Keratinocyte (primary cell): ENCODE results near the gene CRACR2A.

ENCODE experiments used
- EZH2 ChIP-seq: IDR thresholded peaks from one replicate; pipeline ENCODE4 v1.6.1; 2012; ENCODE audit warnings: inconsistent platforms, mild to moderate bottlenecking, low read length, moderate library complexity
- TF ChIP-seq, protein P1 (sequence below), 3 experiments: IDR thresholded peaks in 1 of 3; conservative IDR thresholded peaks in 1 of 3; optimal IDR thresholded peaks in 1 of 3; 2 replicates in 2 of 3; 3 replicates in 1 of 3; pipeline versions ENCODE3 to v1.5.1; 2011; ENCODE audit warnings: low read length in 3 of 3, mild to moderate bottlenecking in 3 of 3, moderate library complexity in 2 of 3, control low read depth in 1 of 3, inconsistent platforms in 1 of 3; ENCODE audit not compliant: insufficient read depth in 2 of 3; ENCODE audit errors: extremely low read depth in 1 of 3

DNA sequence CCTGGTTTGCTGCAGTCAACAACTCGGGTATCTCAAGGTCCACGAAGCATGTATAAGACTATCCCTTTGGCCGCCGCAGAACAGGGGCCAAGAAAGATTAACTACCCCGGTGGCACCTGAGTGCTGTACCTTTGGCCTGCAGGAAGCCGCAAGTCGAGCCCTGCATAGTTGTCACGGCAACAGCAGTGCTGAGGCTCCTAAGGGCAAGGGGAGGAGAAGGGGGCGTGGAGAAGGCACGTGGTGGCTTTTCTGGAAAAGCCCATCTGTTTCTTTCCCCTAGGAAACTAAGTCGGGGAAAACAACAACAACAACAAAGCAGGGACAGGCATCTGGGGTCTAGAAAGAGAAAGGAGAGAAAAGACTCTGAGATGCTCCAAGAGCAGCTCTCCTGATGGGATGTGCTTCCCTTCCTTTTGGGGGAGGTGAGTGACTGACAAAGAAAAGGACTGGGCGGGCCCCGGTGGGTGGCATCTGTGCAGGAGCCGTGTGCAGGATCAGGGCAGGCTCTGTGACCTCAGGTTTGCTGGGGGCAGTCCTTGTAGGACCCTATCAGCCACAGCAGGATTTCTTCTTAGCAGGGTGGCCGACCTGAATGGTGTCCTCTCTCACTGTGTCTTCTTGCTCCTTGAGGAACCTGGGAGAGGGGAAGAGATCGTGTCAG is 138.0 kb downstream of the CRACR2A start:
- TF ChIP-seq, protein P1, sequence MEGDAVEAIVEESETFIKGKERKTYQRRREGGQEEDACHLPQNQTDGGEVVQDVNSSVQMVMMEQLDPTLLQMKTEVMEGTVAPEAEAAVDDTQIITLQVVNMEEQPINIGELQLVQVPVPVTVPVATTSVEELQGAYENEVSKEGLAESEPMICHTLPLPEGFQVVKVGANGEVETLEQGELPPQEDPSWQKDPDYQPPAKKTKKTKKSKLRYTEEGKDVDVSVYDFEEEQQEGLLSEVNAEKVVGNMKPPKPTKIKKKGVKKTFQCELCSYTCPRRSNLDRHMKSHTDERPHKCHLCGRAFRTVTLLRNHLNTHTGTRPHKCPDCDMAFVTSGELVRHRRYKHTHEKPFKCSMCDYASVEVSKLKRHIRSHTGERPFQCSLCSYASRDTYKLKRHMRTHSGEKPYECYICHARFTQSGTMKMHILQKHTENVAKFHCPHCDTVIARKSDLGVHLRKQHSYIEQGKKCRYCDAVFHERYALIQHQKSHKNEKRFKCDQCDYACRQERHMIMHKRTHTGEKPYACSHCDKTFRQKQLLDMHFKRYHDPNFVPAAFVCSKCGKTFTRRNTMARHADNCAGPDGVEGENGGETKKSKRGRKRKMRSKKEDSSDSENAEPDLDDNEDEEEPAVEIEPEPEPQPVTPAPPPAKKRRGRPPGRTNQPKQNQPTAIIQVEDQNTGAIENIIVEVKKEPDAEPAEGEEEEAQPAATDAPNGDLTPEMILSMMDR (optimal IDR thresholded peaks at IDR 0.05 in 1 of 3, IDR thresholded peaks at IDR 0.05 in 1 of 3, conservative IDR thresholded peaks at IDR 0.05 in 1 of 3; ENCODE audit: extremely low read depth in 1 of 3, insufficient read depth in 2 of 3, low read length in 3 of 3) = no peak
- TF ChIP-seq EZH2 = no peak
